ENCODE measurements around the gene NFIX.

DNA sequence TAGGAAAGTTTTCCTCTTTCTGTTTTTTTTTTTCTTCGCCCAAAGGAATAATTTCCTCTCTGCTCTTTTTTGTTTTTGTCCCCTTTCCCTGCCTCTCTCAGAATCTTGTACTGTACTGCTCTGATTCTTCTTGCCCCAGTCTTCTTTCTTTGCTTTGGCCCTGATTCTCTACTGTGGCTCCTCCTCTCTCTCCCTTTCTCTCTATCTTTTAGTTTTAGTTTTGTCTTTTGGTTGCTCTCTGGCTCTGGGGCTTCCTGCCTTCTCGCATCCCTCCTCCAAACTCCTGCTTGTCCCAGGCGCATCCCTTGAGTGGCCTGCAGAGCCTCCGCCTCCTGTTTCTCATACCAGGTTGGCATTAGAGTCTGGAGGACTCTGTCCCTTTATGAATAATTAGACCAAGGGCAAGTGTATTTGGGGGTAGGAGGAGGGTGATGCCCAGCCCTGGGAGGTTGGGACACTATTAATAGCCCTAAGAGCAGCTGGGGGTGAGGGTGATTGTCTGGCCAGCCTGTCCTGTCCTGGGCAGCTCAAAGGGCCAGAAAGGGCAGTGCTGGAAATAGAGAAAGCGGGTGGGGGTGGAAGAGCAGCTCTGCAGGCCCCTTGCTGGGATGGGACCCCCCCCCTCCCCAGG lies 68.3 kb downstream of the NFIX start:
- TF ChIP-seq, protein P1, sequence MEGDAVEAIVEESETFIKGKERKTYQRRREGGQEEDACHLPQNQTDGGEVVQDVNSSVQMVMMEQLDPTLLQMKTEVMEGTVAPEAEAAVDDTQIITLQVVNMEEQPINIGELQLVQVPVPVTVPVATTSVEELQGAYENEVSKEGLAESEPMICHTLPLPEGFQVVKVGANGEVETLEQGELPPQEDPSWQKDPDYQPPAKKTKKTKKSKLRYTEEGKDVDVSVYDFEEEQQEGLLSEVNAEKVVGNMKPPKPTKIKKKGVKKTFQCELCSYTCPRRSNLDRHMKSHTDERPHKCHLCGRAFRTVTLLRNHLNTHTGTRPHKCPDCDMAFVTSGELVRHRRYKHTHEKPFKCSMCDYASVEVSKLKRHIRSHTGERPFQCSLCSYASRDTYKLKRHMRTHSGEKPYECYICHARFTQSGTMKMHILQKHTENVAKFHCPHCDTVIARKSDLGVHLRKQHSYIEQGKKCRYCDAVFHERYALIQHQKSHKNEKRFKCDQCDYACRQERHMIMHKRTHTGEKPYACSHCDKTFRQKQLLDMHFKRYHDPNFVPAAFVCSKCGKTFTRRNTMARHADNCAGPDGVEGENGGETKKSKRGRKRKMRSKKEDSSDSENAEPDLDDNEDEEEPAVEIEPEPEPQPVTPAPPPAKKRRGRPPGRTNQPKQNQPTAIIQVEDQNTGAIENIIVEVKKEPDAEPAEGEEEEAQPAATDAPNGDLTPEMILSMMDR (IDR thresholded peaks at IDR 0.05) = no peak
- no peak for TF ChIP-seq POLR2A (IDR thresholded peaks at IDR 0.05)
